ENCODE data around the gene TXNRD1.
"Not testable (repeated sequence)": the region's sequence is repeated elsewhere in the genome, so short reads cannot be mapped to it uniquely, and the experiment has no call there.

Gene TXNRD1

DNA sequence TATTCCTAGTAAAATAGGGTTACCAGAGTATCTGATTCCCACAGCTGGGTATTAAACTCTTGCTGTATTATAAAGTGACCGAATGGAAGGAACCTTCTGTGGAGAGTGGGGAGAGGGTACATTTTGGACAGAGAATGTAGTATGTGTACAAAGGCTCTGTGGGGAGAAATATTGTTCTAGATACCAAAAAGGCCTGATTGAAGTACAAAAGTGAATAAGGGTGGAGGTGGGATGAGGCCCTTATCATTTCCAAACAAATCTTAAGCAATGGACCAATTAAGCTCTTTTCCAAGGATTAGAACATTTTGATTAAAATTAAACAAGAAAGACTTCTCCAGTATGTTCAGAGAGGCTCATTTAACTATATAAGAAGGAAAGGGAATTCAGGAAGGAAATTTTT, 108.3 kb downstream of the TXNRD1 start:
- no peak for DNase-seq (ENCODE audit: low read depth in 2 of 2)

DNA sequence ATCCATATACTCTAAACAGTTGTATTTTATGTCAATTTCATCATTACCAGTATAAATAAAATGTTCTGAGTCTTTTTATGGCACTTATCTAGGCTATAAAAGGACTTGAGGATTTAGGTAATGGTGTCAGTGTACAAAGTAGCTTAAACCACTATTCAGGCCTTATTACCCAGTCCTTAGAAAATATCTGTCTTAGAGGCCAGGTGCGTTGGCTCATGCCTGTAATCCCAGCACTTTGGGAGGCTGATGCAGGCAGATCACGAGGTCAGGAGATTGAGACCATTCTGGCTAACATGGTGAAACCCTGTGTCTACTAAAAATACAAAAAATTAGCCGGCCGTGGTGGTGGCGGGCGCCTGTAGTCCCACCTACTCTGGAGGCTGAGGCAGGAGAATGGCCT, 112.7 kb downstream of the TXNRD1 start:
- DNase-seq (ENCODE audit: low read depth in 2 of 2), result not testable (repeated sequence)

DNA sequence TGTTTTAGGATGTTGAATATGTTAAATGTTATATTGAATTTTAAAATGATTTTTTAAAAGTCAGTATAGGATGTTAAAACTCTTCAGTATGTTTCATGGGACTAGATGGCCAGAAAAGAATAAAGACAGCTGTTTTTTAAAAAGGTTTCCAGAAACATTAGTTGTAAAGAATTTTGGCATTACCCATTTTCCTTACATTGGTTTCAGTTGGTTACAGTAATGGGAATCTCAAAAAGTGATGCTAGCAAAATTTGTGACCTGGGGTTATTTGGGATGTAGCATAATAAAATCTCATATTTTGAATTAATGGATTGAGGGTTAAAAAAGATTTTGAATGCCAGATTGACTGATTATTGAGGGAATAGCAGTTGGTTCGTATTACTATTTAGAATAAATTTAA, 113.2 kb downstream of the TXNRD1 start:
- DNase-seq (ENCODE audit: low read depth in 2 of 2), result no peak

DNA sequence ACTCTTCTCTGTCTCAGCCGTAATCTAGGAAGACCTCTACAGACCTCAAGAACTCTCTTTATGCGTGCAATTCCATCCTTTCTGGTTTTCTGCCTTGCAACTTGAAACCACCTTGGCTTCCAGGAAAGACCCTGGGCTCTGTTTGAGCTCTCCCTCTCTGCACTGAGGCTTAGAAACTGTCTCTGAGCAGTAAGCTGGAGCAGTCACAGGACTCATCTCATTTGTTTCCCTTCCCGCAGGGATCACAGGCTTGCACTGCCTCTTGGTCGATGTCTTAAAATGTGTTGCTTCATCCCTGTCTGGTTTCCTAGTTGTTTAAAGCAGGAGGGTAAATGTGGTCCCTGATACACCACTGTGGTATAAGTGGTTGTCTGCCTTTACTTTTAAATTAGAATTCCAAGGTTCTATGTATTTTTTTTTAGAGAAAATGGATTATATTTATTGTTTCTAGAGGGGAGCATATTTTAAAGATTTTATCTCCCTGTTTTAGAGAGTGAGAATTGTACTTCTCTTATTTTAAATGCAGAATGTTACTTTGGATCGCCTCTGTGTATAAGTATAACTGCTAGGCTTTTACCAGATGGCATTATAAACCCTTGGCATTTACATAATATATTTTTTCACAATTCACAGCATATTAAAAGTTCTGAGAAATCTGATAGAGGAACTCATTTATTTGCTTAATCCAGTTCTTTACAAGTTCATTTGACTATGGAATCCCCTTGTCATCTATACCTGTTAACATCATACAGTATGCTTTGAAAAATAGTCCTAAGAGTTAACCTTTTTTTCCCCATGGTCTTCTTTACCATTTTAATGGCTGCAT, 114.3 kb downstream of the TXNRD1 start:
- DNase-seq (ENCODE audit: low read depth in 2 of 2), result no peak

DNA sequence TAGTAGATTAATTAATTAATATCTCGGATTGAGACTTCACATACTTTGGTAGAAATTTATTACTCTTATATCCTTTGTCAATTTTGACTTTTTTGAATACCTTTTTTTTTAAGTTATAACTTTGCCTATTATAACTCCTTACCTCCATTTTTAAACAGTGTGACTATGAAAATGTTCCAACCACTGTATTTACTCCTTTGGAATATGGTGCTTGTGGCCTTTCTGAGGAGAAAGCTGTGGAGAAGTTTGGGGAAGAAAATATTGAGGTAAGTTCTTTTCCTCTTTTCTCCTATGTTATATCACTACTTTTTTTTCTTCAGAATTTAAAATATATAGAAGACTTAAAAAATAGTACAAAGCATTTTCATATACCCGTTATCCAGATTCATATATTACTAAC, 115.8 kb downstream of the TXNRD1 start:
- no peak for DNase-seq (ENCODE audit: low read depth in 2 of 2)

DNA sequence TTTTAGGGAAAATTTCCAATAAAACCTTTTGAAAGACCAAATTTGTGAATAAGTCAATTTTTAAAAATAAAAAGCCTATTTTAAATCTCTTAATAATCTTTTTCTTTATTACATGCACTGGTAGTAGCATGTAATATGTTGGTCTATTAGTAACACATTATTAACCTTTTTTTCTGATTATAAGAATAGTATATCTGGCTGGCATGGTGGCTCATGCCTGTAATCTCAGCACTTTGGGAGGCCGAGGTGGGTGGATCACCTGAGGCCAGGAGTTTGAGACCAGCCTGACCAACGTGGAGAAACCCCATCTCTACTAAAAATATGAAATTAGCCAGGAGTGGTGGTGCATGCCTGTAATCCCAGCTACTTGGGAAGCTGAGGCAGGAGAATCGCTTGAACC, 116.7 kb downstream of the TXNRD1 start:
- not testable (repeated sequence) for DNase-seq (ENCODE audit: low read depth in 2 of 2)

DNA sequence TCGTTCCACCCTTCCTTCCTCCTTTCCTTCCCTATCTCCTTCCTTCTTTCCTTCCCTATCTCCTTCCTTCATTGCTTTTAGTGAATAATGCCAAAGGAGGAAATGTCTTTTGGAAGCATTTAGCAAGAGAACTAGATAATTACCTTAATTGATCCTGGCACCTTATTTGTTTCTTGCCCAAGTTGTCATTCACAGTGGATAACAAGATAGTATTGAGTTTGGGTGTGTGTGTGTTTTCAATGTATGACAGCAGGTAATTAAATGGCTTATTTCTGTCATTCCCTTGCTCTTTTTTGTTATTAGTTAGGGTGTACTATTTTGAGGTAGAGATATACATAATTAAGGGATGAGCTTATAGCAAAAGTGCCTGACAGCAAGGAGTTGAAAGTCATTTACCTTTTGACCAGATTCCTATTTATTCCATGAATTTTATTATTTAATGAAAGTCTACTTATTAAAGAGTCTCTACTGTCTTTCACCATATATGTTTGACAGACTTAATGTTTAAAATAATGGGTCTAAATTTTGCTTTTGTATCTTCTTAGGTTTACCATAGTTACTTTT, 118.2 kb downstream of the TXNRD1 start:
- DNase-seq (ENCODE audit: low read depth in 2 of 2), result no peak

DNA sequence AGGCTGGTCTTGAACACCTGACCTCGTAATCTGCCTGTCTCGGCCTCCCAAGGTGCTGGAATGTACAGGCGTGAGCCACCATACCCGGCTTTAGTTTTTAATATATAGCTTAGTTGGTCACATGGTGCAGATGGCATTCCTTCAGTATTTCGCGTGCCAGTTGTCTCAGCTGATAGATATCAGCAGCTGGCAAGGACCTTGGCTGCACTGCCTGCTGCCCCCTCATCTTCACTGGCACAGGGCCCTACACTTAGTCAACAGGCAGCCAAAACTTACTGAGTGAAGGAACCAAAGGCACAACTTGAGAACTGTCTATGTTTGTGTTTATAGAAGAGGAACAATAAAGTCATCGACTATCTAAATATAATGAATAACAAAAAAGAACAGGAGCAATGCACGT, 119.0 kb downstream of the TXNRD1 start:
- no peak for DNase-seq (ENCODE audit: low read depth in 2 of 2)

DNA sequence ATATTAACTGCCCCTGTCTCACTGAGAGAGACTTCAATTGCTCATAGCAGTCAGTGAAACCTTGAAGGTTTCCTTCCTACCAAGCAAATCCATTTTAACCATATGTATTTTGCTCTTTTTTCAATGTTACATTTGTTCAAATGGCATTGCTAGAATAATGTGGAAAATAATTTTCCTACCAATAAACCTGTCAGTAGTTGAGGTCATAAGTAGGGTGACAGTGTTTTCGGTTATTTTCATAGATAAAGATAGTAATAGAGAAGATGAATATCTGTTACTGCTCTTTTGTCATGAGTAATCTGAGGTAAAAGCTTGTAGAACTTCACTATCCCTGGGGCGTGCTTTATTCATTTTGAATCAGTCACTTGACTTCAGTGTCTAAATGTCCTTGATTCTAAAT, 120.5 kb downstream of the TXNRD1 start:
- DNase-seq (ENCODE audit: low read depth in 2 of 2), result no peak

DNA sequence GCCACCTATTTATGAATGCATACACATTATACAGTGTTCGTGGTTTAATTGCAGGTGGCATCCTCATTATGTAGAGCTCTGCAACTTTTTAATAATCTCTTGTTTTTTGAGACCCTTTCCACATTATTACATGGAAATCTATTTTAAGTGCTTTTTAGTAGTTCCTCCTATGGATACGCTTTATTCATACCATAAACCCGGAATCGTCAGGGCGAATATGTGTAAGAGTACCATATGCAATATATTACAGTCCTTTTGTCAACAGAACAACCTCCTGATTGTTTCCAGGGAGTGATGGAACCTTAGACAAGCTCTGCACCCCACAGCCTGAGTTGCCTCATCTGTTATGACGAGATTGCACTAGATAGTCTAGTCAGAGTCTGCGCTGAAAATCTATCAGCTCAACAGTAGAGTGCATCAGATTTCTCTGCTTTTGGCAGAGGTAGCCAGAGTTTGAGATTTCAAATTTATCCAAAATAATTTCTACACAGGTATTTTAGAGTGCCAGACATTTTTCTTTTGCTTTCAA, 121.5 kb downstream of the TXNRD1 start:
- DNase-seq (ENCODE audit: low read depth in 2 of 2), result no peak

DNA sequence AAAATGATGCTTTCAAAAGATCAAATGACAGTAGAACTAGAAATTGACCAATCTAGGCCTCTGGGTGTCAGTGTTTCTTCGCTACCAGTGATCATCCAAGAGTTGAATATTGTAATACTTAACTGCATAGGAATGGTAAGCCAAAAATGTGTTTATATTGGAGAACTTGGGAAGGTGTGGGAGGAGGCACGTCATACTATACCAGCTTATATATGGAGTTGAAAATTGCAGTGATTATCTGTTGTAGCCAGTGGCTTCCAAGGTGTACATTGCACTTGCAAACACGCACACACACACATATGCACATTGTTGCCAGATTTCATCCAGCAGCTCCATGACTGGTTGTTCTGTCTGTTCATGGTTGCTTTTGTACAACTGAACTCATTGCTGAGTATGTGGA, 124.1 kb downstream of the TXNRD1 start:
- DNase-seq (ENCODE audit: low read depth in 2 of 2), result no peak

DNA sequence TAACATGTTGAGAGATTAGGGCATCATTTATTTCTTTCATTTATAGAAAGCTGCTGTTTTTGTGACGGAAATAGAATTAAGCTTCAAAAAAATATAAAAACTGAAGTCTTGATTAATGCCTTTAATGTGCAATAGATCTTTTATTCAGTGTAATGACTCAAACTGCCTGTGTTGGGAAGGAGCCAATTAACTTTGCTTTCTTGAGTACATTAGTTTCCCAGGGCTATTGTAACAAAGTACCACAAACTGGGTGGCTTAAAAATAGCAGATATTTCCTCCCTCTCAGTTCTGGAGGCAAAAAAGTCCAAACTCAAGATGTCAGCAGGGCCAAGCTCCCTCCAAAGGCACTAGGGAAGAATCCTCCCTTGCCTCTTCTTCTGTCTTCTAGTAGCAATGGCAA, 124.6 kb downstream of the TXNRD1 start:
- DNase-seq (ENCODE audit: low read depth in 2 of 2), result no peak

DNA sequence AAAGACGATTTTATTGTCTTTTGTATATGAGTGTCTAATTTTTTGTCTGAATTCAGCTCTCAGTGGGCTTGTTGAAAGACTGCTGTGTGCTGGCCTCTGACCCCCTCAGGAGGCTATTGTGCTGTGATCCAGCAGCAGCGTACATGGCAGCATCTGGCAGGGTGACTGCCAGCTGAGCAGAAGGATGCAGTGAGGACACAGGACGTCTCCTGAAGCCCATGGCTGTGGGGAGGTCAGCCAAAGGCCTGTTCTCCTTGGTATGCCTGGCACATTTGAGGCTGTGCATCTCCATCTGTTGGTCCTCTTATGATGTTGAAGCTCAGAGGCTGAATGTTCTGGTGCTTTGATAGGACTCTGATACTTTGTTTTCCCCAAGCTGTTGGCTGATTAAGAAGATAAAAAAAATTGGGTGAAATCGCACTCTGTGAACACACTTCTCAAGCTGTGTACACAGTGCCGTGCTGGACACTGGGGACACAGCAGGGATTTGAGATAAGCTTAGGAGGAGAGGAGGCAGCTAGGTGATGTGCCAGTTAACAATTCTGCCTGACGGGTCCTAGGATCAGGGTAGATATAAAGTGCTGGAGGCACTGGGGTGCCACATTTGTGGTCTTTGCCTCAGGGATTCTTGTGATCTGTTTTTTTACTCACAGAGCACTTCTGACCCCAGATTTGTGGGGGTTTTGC, 125.5 kb downstream of the TXNRD1 start:
- no peak for DNase-seq (ENCODE audit: low read depth in 2 of 2)

DNA sequence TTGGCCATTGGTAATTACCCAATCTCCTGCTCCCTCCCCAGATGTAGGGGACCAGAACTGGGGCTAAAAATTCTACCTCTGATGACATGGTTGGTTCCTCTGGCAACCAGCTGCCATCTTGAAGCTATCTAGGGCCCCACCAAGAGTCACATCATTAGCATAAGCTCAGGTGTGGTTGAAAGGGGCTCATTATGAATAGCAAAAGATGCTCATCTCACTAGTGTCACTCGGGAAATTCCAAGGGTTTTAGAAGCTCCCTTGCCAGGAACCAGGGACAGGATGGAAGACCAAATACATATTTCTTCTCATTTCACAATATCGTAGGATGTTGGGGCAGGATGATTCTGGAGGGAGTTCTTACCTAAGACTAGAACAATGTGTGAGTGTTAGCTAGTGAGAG, 126.6 kb downstream of the TXNRD1 start:
- DNase-seq (ENCODE audit: low read depth in 2 of 2), result no peak

DNA sequence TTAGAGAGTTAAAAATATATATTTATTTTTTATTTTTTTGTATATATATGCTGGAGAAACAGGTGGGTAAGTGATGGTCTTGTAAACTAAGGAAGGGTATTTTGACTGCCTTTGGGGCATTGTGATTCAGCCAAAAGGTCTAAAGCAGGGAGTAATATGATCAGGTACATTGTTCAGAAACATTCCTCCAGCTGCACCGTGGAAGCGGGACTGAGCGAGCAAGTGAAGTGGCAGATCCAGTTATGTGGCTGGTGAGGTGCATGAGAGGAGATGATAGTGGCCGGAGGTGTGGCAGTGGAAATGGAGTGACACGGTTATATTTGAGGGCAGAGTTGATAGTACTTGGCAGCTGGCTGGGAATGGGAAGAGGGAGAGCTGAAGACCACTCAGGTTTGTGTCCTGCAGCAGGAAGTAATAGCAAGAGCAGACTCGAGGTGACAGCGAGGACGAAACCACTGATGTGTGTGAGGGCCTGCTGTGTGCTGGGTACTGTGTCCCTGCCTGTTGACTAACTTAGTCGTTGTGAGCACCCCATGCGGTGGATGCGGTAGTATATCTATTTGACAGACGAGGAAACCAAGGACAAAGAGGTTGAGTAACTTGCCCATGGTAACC, 127.2 kb downstream of the TXNRD1 start:
- DNase-seq (ENCODE audit: low read depth in 2 of 2), result no peak

DNA sequence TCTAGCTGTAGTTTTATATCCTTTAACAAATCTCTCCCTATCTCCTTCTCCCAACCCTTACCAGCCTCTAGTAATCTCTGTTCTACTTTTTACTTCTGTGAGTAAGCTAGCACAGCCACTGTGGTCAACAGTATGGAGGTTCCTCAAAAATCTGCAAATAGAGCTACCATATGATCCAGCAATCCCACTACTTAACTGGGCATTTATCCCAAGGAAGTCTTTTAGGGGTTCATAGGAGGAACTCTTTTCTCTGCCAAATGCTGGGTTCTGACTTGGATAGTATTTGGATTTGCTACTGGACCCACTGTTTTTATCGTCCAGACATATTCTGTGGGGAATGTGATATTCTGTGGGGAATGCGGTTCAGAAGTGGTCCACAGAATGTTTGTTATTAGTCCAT, 129.1 kb downstream of the TXNRD1 start:
- no peak for DNase-seq (ENCODE audit: low read depth in 2 of 2)

DNA sequence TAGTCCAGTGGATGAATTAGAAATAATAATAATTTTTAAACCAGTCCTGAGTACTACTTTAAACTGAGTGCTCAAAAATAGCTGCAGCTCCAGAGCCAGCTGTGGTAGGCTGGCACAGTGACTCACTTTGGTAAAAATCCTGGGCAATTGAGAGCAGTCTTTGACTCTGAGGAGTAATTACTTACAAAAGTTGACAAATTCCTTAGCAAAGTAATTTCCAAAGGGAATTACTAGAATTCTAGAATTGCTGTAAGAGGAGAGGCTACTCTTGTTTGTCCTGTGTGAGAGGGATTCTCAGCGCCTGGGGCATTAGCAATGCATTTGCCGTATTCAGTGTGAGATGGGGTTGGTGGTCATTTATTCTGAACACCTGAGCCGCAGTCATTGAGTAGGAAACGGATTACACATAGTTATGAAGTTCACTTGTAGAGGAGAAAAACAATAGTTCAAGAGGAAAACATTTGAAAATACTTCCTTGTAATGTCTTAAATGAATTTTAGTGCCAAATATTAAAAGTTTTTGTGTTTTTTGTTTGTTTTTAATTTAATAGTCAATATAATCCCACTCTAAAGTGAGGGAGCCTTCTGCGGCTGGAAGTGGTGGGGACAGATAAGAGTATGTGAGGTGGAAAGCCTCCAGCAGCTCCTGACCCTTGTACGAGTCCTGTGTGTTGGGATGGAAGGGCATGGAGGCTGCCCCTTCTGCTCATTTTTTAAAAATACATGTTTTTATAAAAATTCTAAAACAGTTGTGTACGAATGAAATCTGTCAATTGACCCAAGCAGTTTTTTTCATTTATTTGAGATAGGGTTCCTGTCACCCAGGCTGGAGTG, 129.9 kb downstream of the TXNRD1 start:
- no peak for DNase-seq (ENCODE audit: low read depth in 2 of 2)

DNA sequence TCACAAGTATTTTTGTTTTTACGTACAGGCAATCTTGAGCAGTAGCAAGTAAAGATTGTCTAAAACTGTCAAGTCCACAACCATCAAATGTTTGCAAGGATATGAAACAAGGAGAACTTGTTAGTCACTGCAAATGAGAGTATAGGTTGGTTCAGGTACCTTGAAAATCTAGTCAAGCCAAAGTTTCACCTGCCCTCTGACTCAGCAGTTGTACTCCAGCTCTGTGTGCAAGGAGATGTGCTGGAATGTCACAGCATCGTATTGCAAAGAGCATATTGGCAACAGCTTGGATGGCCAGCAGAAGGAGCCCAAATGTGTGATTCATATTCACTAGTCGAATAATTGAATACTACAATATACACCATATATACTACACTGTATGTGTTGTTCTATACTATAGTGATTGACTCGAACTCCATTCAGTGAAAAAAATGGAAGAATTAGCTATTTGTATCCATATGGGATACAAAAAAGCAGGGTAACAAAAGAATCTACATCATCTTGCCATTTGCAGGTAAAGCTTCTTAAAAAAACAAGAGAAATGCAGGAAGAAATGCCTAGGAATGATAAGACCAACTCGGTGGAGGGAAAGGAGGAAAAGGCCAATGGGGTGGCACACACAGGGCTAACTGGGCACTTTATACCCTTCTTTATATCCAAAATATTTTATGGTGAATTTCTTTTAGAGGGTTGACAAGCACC, 131.9 kb downstream of the TXNRD1 start:
- DNase-seq (ENCODE audit: low read depth in 2 of 2), result no peak

DNA sequence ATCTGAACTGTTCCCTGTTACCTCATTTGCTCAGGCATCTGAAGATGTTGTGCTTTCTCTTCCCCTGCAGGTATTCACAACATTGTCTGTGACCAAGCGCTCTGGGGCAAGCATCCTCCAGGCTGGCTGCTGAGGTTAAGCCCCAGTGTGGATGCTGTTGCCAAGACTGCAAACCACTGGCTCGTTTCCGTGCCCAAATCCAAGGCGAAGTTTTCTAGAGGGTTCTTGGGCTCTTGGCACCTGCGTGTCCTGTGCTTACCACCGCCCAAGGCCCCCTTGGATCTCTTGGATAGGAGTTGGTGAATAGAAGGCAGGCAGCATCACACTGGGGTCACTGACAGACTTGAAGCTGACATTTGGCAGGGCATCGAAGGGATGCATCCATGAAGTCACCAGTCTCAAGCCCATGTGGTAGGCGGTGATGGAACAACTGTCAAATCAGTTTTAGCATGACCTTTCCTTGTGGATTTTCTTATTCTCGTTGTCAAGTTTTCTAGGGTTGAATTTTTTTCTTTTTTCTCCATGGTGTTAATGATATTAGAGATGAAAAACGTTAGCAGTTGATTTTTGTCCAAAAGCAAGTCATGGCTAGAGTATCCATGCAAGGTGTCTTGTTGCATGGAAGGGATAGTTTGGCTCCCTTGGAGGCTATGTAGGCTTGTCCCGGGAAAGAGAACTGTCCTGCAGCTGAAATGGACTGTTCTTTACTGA, 132.9 kb downstream of the TXNRD1 start:
- DNase-seq (ENCODE audit: low read depth in 2 of 2), result no peak

DNA sequence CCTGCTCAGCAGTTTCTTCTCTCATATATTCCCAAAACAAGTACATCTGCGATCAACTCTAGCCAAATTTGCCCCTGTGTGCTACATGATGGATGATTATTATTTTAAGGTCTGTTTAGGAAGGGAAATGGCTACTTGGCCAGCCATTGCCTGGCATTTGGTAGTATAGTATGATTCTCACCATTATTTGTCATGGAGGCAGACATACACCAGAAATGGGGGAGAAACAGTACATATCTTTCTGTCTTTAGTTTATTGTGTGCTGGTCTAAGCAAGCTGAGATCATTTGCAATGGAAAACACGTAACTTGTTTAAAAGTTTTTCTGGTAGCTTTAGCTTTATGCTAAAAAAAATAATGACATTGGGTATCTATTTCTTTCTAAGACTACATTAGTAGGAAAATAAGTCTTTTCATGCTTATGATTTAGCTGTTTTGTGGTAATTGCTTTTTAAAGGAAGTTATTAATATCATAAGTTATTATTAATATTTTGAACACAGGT, 133.5 kb downstream of the TXNRD1 start:
- DNase-seq (ENCODE audit: low read depth in 2 of 2), result no peak
